Measurements from ENCODE around the gene AGO4. TPM values are rescaled to one million over a fixed set of nuclear protein-coding genes. Genes with fewer than 3 reads are reported as not detected.

Gene AGO4
- total RNA-seq, 1 experiment from 2014 or later = 6.1 TPM

DNA sequence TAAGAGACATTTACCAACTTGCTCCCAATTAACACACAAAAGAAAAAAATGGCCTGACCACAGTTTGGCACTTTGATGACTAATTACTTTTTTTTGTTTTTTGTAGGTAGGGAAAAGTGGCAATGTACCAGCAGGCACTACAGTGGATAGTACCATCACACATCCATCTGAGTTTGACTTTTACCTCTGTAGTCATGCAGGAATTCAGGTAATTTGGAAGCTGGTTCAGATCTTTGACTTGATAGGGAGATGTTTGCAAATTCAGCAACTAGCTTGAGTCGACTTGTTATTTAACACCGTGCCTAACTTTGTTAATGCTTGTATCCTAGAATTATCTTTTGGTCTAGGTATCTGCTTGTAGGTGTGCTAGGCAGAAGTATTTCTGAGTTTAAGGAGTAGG lies 42.2 kb downstream of the AGO4 start:
- Histone ChIP-seq H3K4me1 (ENCODE audit: control insufficient read depth in 1 of 2, insufficient read depth in 2 of 2, low read length in 2 of 2) (no peaks in the 10 kb centered on the region), H3K4me2 (ENCODE audit: low read length) (no peak overlapping the region), H3K9ac (ENCODE audit: low read length) (no peak overlapping the region), H3K9me2 (ENCODE audit: insufficient read depth) (no peaks in the 10 kb centered on the region), H4K20me1 (ENCODE audit: insufficient read depth) (no peaks in the 10 kb centered on the region), H3K36me3 (ENCODE audit: control insufficient read depth in 1 of 2, insufficient read depth in 2 of 2, low read length in 2 of 2) (no peaks in the 10 kb centered on the region), H3K9me3 (ENCODE audit: control insufficient read depth in 1 of 2, insufficient read depth in 1 of 2, low read depth in 1 of 2, low read length in 2 of 2) (no peaks in the 10 kb centered on the region), H3K27ac (ENCODE audit: low read depth, low read length) (no peak overlapping the region), H3K4me3 (replicated peaks in 1 of 2; ENCODE audit: low read depth in 1 of 2, low read length in 2 of 2) (no peak overlapping the region), H2AFZ (ENCODE audit: low read depth, low read length, poor library complexity, severe bottlenecking) (no peak overlapping the region), H3K79me2 (ENCODE audit: insufficient read depth, low read length) (no peaks in the 10 kb centered on the region), H3K27me3 (ENCODE audit: insufficient read depth, low read length) (no peaks in the 10 kb centered on the region)
- ATAC-seq = no peak
- ChIA-PET CTCF (no interaction called here), RAD21 (ENCODE audit: low non-redundant PET in 1 of 2, low total read pairs in 2 of 2, uncharacterized antibody in 2 of 2, unreplicated experiment in 2 of 2) (no interaction called here), POLR2A (no interaction called here)
- no peak for DNase-seq (ENCODE audit: low read depth, low spot score)
- intact Hi-C loops (cut with micrococcal nuclease) = loop anchor here (10.0 kb wide), 1 partner anchor 235 kb away; the partner anchor contains the start of genes ADPRS and TEKT2
- BruUV-seq (replicated peaks) = no TSS peak
- TF ChIP-seq EZH2phosphoT487 (IDR thresholded peaks at IDR 0.05; ENCODE audit: borderline replicate concordance) (no peak), POLR2AphosphoS5 (IDR thresholded peaks at IDR 0.05; ENCODE audit: low read depth, low read length) (no peak), ZNF274 (IDR thresholded peaks at IDR 0.05; ENCODE audit: low read depth, low read length) (no peak), EGR1 (IDR thresholded peaks at IDR 0.05; ENCODE audit: low read depth) (no peak)

DNA sequence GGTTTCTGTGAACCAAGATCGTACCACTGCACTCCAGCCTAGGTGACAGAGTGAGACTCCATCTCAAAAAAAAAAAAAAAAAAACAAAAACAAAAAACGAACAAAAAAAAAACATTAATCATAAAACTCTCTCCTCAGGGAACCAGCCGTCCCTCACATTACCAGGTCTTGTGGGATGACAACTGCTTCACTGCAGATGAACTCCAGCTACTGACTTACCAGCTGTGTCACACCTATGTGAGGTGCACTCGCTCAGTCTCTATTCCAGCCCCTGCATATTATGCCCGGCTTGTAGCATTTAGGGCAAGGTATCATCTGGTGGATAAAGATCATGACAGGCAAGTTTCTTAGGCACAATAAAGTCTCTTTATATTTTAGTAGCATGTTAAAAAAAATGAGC lies 42.9 kb downstream of the AGO4 start:
- BruUV-seq (replicated peaks) = no TSS peak
- RAD21 ChIA-PET (ENCODE audit: low non-redundant PET in 1 of 2, low total read pairs in 2 of 2, uncharacterized antibody in 2 of 2, unreplicated experiment in 2 of 2) = no interaction called here
- intact Hi-C loops (cut with micrococcal nuclease) = loop anchor here (10.0 kb wide), 1 partner anchor 234 kb away; the partner anchor contains the start of genes ADPRS and TEKT2
- no peak for ATAC-seq
- no peak overlapping the region for H3K27ac ChIP-seq (ENCODE audit: low read depth, low read length)
- TF ChIP-seq POLR2AphosphoS5 (IDR thresholded peaks at IDR 0.05; ENCODE audit: low read depth, low read length) (no peak), CEBPB (IDR thresholded peaks at IDR 0.05; ENCODE audit: low read depth) (no peak), ZNF274 (IDR thresholded peaks at IDR 0.05; ENCODE audit: low read depth, low read length) (no peak), FOSL1 (IDR thresholded peaks at IDR 0.05; ENCODE audit: low read depth) (no peak), EGR1 (IDR thresholded peaks at IDR 0.05; ENCODE audit: low read depth) (no peak), RAD21 (IDR thresholded peaks at IDR 0.05; ENCODE audit: low read depth) (no peak), ZFX (IDR thresholded peaks at IDR 0.05) (no peak), EZH2 (IDR thresholded peaks at IDR 0.05) (no peak), YY1 (IDR thresholded peaks at IDR 0.05; ENCODE audit: extremely low read depth, insufficient replicate concordance, low read depth, low read length) (no peak), TCF7L2 (IDR thresholded peaks at IDR 0.05; ENCODE audit: borderline replicate concordance, extremely low read depth, insufficient read depth, insufficient read length) (no peak)
- H3K4me2 ChIP-seq (ENCODE audit: low read length) = no peak overlapping the region
- POLR2A ChIA-PET = no interaction called here
- H3K9me2 ChIP-seq (ENCODE audit: insufficient read depth) = no peaks in the 10 kb centered on the region
- no peaks in the 10 kb centered on the region for H4K20me1 ChIP-seq (ENCODE audit: insufficient read depth)
- no peak overlapping the region for H2AFZ ChIP-seq (ENCODE audit: low read depth, low read length, poor library complexity, severe bottlenecking)
- no peaks in the 10 kb centered on the region for H3K27me3 ChIP-seq (ENCODE audit: insufficient read depth, low read length)
- H3K36me3 ChIP-seq (ENCODE audit: control insufficient read depth in 1 of 2, insufficient read depth in 2 of 2, low read length in 2 of 2) = no peaks in the 10 kb centered on the region
- no peak for DNase-seq (ENCODE audit: low read depth, low spot score)
- no peaks in the 10 kb centered on the region for H3K9me3 ChIP-seq (ENCODE audit: control insufficient read depth in 1 of 2, insufficient read depth in 1 of 2, low read depth in 1 of 2, low read length in 2 of 2)
- CTCF ChIA-PET = no interaction called here
- H3K4me3 ChIP-seq (replicated peaks in 1 of 2; ENCODE audit: low read depth in 1 of 2, low read length in 2 of 2) = no peak overlapping the region
- H3K79me2 ChIP-seq (ENCODE audit: insufficient read depth, low read length) = no peaks in the 10 kb centered on the region
- H3K9ac ChIP-seq (ENCODE audit: low read length) = no peak overlapping the region
- H3K4me1 ChIP-seq (ENCODE audit: control insufficient read depth in 1 of 2, insufficient read depth in 2 of 2, low read length in 2 of 2) = no peaks in the 10 kb centered on the region
